ENCODE data around the gene SDK1.
"Not testable (repeated sequence)": the region's sequence is repeated elsewhere in the genome, so short reads cannot be mapped to it uniquely, and the experiment has no call there.

The SDK1 gene

DNA sequence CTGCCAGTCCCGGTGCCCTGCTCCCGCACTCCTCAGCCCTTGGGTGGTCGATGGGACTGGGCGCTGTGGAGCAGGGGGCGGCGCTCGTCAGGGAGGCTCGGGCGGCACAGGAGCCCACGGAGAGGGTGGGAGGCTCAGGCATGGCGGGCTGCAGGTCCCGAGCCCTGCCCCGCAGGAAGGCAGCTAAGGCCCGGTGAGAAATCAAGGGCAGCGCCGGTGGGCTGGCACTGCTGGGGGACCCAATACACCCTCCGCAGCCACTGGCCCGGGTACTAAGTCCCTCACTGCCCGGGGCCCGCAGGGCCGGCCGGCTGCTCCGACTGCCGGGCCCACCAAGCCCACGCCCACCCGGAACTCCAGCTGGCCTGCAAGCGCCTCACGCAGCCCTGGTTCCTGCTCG lies 1012.9 kb downstream of the SDK1 start:
- not testable (repeated sequence) for DNase-seq (ENCODE audit: low read depth, low spot score)

DNA sequence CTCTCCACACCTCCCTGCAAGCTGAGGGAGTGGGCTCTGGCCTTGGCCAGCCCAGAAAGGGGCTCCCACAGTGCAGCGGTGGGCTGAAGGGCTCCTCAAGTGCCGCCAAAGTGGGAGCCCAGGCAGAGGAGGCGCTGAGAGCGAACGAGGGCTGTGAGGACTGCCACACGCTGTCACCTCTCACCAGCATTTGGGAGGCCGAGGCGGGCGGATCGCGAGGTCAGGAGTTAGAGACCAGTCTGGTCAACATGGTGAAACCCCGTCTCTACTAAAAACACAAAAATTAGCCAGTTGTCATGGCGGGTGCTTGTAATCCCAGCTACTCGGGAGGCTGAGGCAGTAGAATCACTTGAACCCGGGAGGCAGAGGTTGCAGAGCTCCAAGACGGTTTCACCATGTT lies 1013.3 kb downstream of the SDK1 start:
- not testable (repeated sequence) for DNase-seq (ENCODE audit: low read depth, low spot score)
